Fibroblast of lung (primary cell): ENCODE data around the gene NECTIN4.

Experiments used
- EZH2 ChIP-seq: IDR thresholded peaks from 2 replicates; pipeline ENCODE4 v1.5.1; 2012; ENCODE audit warnings: low read length, control low read depth, mild to moderate bottlenecking; ENCODE audit errors: missing control alignments
- TF ChIP-seq, protein P1 (sequence below), 2 donors: IDR thresholded peaks in 1 of 2; conservative IDR thresholded peaks in 1 of 2; 1 replicate in 1 of 2; 2 replicates in 1 of 2; pipeline ENCODE4 v1.5.1; 2011 to 2012; ENCODE audit warnings: low read length in 2 of 2, control low read depth in 1 of 2, inconsistent platforms in 1 of 2, low read depth in 1 of 2, mild to moderate bottlenecking in 1 of 2

- TF ChIP-seq, protein P1, sequence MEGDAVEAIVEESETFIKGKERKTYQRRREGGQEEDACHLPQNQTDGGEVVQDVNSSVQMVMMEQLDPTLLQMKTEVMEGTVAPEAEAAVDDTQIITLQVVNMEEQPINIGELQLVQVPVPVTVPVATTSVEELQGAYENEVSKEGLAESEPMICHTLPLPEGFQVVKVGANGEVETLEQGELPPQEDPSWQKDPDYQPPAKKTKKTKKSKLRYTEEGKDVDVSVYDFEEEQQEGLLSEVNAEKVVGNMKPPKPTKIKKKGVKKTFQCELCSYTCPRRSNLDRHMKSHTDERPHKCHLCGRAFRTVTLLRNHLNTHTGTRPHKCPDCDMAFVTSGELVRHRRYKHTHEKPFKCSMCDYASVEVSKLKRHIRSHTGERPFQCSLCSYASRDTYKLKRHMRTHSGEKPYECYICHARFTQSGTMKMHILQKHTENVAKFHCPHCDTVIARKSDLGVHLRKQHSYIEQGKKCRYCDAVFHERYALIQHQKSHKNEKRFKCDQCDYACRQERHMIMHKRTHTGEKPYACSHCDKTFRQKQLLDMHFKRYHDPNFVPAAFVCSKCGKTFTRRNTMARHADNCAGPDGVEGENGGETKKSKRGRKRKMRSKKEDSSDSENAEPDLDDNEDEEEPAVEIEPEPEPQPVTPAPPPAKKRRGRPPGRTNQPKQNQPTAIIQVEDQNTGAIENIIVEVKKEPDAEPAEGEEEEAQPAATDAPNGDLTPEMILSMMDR (conservative IDR thresholded peaks at IDR 0.05 in 1 of 2, IDR thresholded peaks at IDR 0.05 in 1 of 2; ENCODE audit: low read depth in 1 of 2, low read length in 2 of 2) = no peak
- TF ChIP-seq EZH2 = no peak
Observed at GRCh38 chr1:161051219-161051618, 38.1 kb downstream of the NECTIN4 start.
